ENCODE measurements around the gene YPEL3. TPM values are rescaled to one million over a fixed set of nuclear protein-coding genes. Genes with fewer than 3 reads are reported as not detected.

The YPEL3 gene
- total RNA-seq, 1 experiment from 2014 or later = 52.7 TPM

GRCh38 chr16:30087181-30087898, 8.7 kb downstream of the YPEL3 start:
- POLR2A ChIA-PET = interaction anchor here (0.6 kb wide), 1 partner anchor 272 kb away, joined by 10 read pairs; no protein-coding TSS in a partner anchor
- Mint-ChIP-seq H3K27ac (no peak overlapping the region), H3K36me3 (peaks cover 27% of the 10 kb centered on the region), H3K4me1 (peaks cover 8% of the 10 kb centered on the region), H3K9me3 (peaks cover 4% of the 10 kb centered on the region; the same call in 1 of the 2 replicates), H3K27me3 (ENCODE audit: low read depth) (no peaks in the 10 kb centered on the region), H3K4me3 (no peak overlapping the region)
- CTCF ChIA-PET = interaction anchor here (0.6 to 2.0 kb wide), 4 partner anchors 25 to 327 kb away, joined by 3 to 10 read pairs (median 7); no protein-coding TSS in a partner anchor
- TF ChIP-seq SP1 (CRISPR knock-in tag; conservative IDR thresholded peaks at IDR 0.05) = no peak
- peak; percentile 91 for TF ChIP-seq ZNF121 (CRISPR knock-in tag; IDR thresholded peaks at IDR 0.05)
- ATAC-seq (no peak), DNase-seq (ENCODE audit: low spot score) (no peak)

GRCh38 chr16:30086291-30087140, 9.5 kb downstream of the YPEL3 start:
- ChIA-PET POLR2A (no interaction called here), CTCF (interaction anchor here (2.0 kb wide), 1 partner anchor 26 kb away, joined by 10 read pairs; no protein-coding TSS in a partner anchor)
- Mint-ChIP-seq H3K9me3 (peaks cover 4% of the 10 kb centered on the region; the same call in 1 of the 2 replicates), H3K27ac (no peak overlapping the region), H3K4me3 (no peak overlapping the region), H3K27me3 (ENCODE audit: low read depth) (no peaks in the 10 kb centered on the region), H3K36me3 (peaks cover 34% of the 10 kb centered on the region), H3K4me1 (peaks cover 8% of the 10 kb centered on the region; the same call in 1 of the 2 replicates)
- ATAC-seq = no peak
- no peak for DNase-seq (ENCODE audit: low spot score)
- no peak for TF ChIP-seq ATF3 (CRISPR knock-in tag; conservative IDR thresholded peaks at IDR 0.05)
- no peak for TF ChIP-seq MYBL2 (CRISPR knock-in tag; IDR thresholded peaks at IDR 0.05)
- no peak for TF ChIP-seq NR2C2 (CRISPR knock-in tag; IDR thresholded peaks at IDR 0.05)
- TF ChIP-seq ZNF281 (CRISPR knock-in tag; IDR thresholded peaks at IDR 0.05) = no peak
- no peak for TF ChIP-seq ZSCAN18 (CRISPR knock-in tag; IDR thresholded peaks at IDR 0.05)
- no peak for TF ChIP-seq PRRX2 (CRISPR knock-in tag; IDR thresholded peaks at IDR 0.05)
- TF ChIP-seq ZBTB43 (CRISPR knock-in tag; IDR thresholded peaks at IDR 0.05) = no peak
- no peak for TF ChIP-seq OVOL2 (CRISPR knock-in tag; IDR thresholded peaks at IDR 0.05; ENCODE audit: borderline replicate concordance)
- no peak for TF ChIP-seq NFE2L1 (CRISPR knock-in tag; IDR thresholded peaks at IDR 0.05)
- no peak for TF ChIP-seq ZNF263 (CRISPR knock-in tag; IDR thresholded peaks at IDR 0.05; ENCODE audit: low read depth)
- TF ChIP-seq ZNF317 (CRISPR knock-in tag; IDR thresholded peaks at IDR 0.05; ENCODE audit: borderline replicate concordance, low read depth) = no peak
- TF ChIP-seq ZNF512 (CRISPR knock-in tag; IDR thresholded peaks at IDR 0.05; ENCODE audit: borderline replicate concordance) = no peak
- no peak for TF ChIP-seq E2F4 (CRISPR knock-in tag; IDR thresholded peaks at IDR 0.05; ENCODE audit: borderline replicate concordance, low read depth)
- TF ChIP-seq ATF6 (CRISPR knock-in tag; IDR thresholded peaks at IDR 0.05) = no peak
- no peak for TF ChIP-seq FOXK1 (CRISPR knock-in tag; IDR thresholded peaks at IDR 0.05)
- no peak for TF ChIP-seq ZNF121 (CRISPR knock-in tag; IDR thresholded peaks at IDR 0.05)
- no peak for TF ChIP-seq IRF1 (CRISPR knock-in tag; IDR thresholded peaks at IDR 0.05)

Measured in WTC11 (cell line).